Keratinocyte (primary cell): ENCODE measurements around the gene CCDC201. TPM values are rescaled to one million over a fixed set of nuclear protein-coding genes. Genes with fewer than 3 reads are reported as not detected.

Experiments
- DNase-seq: peaks from one replicate; pipeline ENCODE4 v3.0.0-alpha.2; 2011; ENCODE audit warnings: low read depth, missing footprints, low spot score
- FAIRE-seq: peaks from 2 replicates; lab custom pipeline; 2011; peaks lifted over from hg19 to GRCh38; lab: Jason Lieb, UNC
- H2AFZ ChIP-seq: 2 replicates; pipeline ENCODE4 v1.6.0; 2012; ENCODE audit warnings: low read length, control low read depth, inconsistent platforms; ENCODE audit not compliant: control insufficient read depth
- H3K27ac ChIP-seq: 2 replicates; pipeline ENCODE4 v1.5.1; 2011; ENCODE audit warnings: low read length; ENCODE audit not compliant: control insufficient read depth, insufficient read depth
- H3K27me3 ChIP-seq: 3 replicates; pipeline ENCODE4 v1.6.0; 2011; ENCODE audit warnings: low read length; ENCODE audit not compliant: control insufficient read depth, insufficient read depth; ENCODE audit errors: extremely low read depth
- H3K36me3 ChIP-seq, 2 experiments: 2 replicates in 1 of 2; 3 replicates in 1 of 2; pipeline ENCODE4 v1.5.1; 2011; ENCODE audit warnings: low read length in 2 of 2, mild to moderate bottlenecking in 1 of 2; ENCODE audit not compliant: control insufficient read depth in 2 of 2, insufficient read depth in 2 of 2; ENCODE audit errors: extremely low read depth in 1 of 2
- H3K4me1 ChIP-seq: 3 replicates; pipeline ENCODE4 v1.5.1; 2011; ENCODE audit warnings: low read length; ENCODE audit not compliant: control insufficient read depth, insufficient read depth; ENCODE audit errors: extremely low read depth
- H3K4me2 ChIP-seq: 3 replicates; pipeline ENCODE4 v1.6.0; 2011; ENCODE audit warnings: low read depth, low read length; ENCODE audit not compliant: control insufficient read depth, insufficient read depth; ENCODE audit errors: extremely low read depth
- H3K4me3 ChIP-seq, 3 experiments: fragments of 200-600 bp in 1 of 3; sonication (generic) in 1 of 3; 2 replicates in 2 of 3; 3 replicates in 1 of 3; pipeline ENCODE4 v1.5.1; 2011 to 2016; ENCODE audit warnings: low read length in 3 of 3, mild to moderate bottlenecking in 3 of 3, control low read depth in 2 of 3, inconsistent platforms in 1 of 3, low read depth in 1 of 3, mixed read lengths in 1 of 3, mixed run types in 1 of 3, moderate library complexity in 1 of 3; ENCODE audit not compliant: control insufficient read depth in 2 of 3, insufficient read depth in 2 of 3; ENCODE audit errors: extremely low read depth in 1 of 3
- H3K79me2 ChIP-seq: 2 replicates; pipeline ENCODE4 v1.6.0; 2012; ENCODE audit warnings: low read length; ENCODE audit not compliant: control insufficient read depth, insufficient read depth
- H3K9ac ChIP-seq: 3 replicates; pipeline ENCODE4 v1.6.0; 2011; ENCODE audit warnings: low read length; ENCODE audit not compliant: control insufficient read depth, insufficient read depth; ENCODE audit errors: extremely low read depth
- H3K9me1 ChIP-seq: 3 replicates; pipeline ENCODE4 v1.6.0; 2011; ENCODE audit warnings: low read length; ENCODE audit not compliant: control insufficient read depth, insufficient read depth; ENCODE audit errors: extremely low read depth
- H3K9me3 ChIP-seq: 2 replicates; pipeline ENCODE4 v1.5.1; 2012; ENCODE audit warnings: low read depth, low read length; ENCODE audit not compliant: control insufficient read depth
- H4K20me1 ChIP-seq: 3 replicates; pipeline ENCODE4 v1.6.0; 2011; ENCODE audit warnings: low read length; ENCODE audit not compliant: control insufficient read depth, insufficient read depth; ENCODE audit errors: extremely low read depth
- EZH2 ChIP-seq: IDR thresholded peaks from one replicate; pipeline ENCODE4 v1.6.1; 2012; ENCODE audit warnings: inconsistent platforms, mild to moderate bottlenecking, low read length, moderate library complexity
- dilution Hi-C: fragments of 300-500 bp; cut with MboI; formaldehyde crosslinking; loops from one replicate; pipeline ENCODE4 v1.7.0; 2020; ENCODE audit warnings: low sequenced_read_pairs; ENCODE audit not compliant: extremely low pct_ligation_motif_present
- polyA plus RNA-seq, 5 experiments: library from polyadenylated mRNA; depleted of rRNA in 3 of 5; stranded (reverse) in 3 of 5; stranded (forward) in 1 of 5; unstranded in 1 of 5; fragments of >200 nt; gene quantifications; 1 replicate in 1 of 5; 2 replicates in 3 of 5; 3 replicates in 1 of 5; pipeline versions ENCODE4 v1.2.1 to v1.2.3, GENCODE V29; 2011 to 2012; ENCODE audit warnings: missing spikeins in 2 of 5, low read depth in 1 of 5, low replicate concordance in 1 of 5
- TF ChIP-seq, protein P1 (sequence below), 3 experiments: IDR thresholded peaks in 1 of 3; conservative IDR thresholded peaks in 1 of 3; optimal IDR thresholded peaks in 1 of 3; 2 replicates in 2 of 3; 3 replicates in 1 of 3; pipeline versions ENCODE3 to v1.5.1; 2011; ENCODE audit warnings: low read length in 3 of 3, mild to moderate bottlenecking in 3 of 3, moderate library complexity in 2 of 3, control low read depth in 1 of 3, inconsistent platforms in 1 of 3; ENCODE audit not compliant: insufficient read depth in 2 of 3; ENCODE audit errors: extremely low read depth in 1 of 3

CCDC201 gene
- polyA plus RNA-seq, 1 donor (not counting 4 experiments of a cell fraction or from before 2014, with no cell fraction given), result not detected

GRCh38 chr7:45885264-45885882 is 12.5 kb upstream of the CCDC201 start:
- dilution Hi-C loops, result no loop called here
- Histone ChIP-seq H3K27me3 (peaks cover 18% of the 10 kb centered on the region), H2AFZ (no peak overlapping the region), H3K36me3 (no peaks in the 10 kb centered on the region), H3K9me1 (no peaks in the 10 kb centered on the region), H3K4me1 (peaks cover 5% of the 10 kb centered on the region), H3K79me2 (no peaks in the 10 kb centered on the region), H3K9ac (no peak overlapping the region), H3K4me3 (no peak overlapping the region), H4K20me1 (no peaks in the 10 kb centered on the region), H3K4me2 (no peak overlapping the region), H3K27ac (no peak overlapping the region), H3K9me3 (no peaks in the 10 kb centered on the region)
- FAIRE-seq, result no peak
- TF ChIP-seq, protein P1, sequence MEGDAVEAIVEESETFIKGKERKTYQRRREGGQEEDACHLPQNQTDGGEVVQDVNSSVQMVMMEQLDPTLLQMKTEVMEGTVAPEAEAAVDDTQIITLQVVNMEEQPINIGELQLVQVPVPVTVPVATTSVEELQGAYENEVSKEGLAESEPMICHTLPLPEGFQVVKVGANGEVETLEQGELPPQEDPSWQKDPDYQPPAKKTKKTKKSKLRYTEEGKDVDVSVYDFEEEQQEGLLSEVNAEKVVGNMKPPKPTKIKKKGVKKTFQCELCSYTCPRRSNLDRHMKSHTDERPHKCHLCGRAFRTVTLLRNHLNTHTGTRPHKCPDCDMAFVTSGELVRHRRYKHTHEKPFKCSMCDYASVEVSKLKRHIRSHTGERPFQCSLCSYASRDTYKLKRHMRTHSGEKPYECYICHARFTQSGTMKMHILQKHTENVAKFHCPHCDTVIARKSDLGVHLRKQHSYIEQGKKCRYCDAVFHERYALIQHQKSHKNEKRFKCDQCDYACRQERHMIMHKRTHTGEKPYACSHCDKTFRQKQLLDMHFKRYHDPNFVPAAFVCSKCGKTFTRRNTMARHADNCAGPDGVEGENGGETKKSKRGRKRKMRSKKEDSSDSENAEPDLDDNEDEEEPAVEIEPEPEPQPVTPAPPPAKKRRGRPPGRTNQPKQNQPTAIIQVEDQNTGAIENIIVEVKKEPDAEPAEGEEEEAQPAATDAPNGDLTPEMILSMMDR (optimal IDR thresholded peaks at IDR 0.05 in 1 of 3, IDR thresholded peaks at IDR 0.05 in 1 of 3, conservative IDR thresholded peaks at IDR 0.05 in 1 of 3; ENCODE audit: extremely low read depth in 1 of 3, insufficient read depth in 2 of 3, low read length in 3 of 3), result no peak
- no peak for TF ChIP-seq EZH2
- DNase-seq, result no peak

DNA sequence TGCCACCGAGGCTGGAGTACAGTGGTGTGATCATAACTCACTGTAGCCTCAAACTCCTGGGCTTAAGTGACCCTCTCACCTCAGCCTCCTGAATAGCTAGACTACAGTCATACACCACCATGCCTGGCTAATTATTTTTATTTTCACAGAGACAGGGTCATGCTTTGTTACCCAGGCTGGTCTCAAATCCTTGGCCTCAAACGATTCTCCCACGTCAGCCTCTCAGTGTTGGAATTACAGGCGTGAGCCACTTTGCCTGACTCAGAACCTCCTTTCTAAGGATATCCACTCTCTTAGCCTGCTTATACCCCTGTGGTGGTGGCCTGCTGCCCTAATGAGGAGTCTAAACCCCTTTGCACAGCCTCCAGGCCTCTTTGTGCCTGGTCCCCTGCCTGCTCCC is 11.3 kb upstream of the CCDC201 start:
- no peaks in the 10 kb centered on the region for H3K79me2 ChIP-seq
- H3K27me3 ChIP-seq, result peaks cover 10% of the 10 kb centered on the region
- no peak overlapping the region for H3K9ac ChIP-seq
- no peaks in the 10 kb centered on the region for H4K20me1 ChIP-seq
- H3K4me1 ChIP-seq, result peaks cover 5% of the 10 kb centered on the region
- TF ChIP-seq, protein P1 (optimal IDR thresholded peaks at IDR 0.05 in 1 of 3, IDR thresholded peaks at IDR 0.05 in 1 of 3, conservative IDR thresholded peaks at IDR 0.05 in 1 of 3; ENCODE audit: extremely low read depth in 1 of 3, insufficient read depth in 2 of 3, low read length in 3 of 3), result no peak
- TF ChIP-seq EZH2, result no peak
- no peak overlapping the region for H3K27ac ChIP-seq
- DNase-seq (no peak), FAIRE-seq (no peak)
- H3K4me2 ChIP-seq, result no peak overlapping the region
- dilution Hi-C loops, result no loop called here
- H2AFZ ChIP-seq, result no peak overlapping the region
- H3K9me1 ChIP-seq, result no peaks in the 10 kb centered on the region
- H3K36me3 ChIP-seq, result no peaks in the 10 kb centered on the region
- no peaks in the 10 kb centered on the region for H3K9me3 ChIP-seq
- H3K4me3 ChIP-seq, result no peak overlapping the region
